Spleen (tissue), 11 donors: ENCODE measurements around the gene IMMP2L. TPM values are rescaled to one million over a fixed set of nuclear protein-coding genes. Genes with fewer than 3 reads are reported as not detected.

Experiments used
- DNase-seq: peaks from one replicate; pipeline ENCODE4 v3.0.0-alpha.2; 2020
- H3K27ac ChIP-seq, 8 donors: fragments of 200-600 bp; sonication (generic) in 7 of 8; 1 replicate in 4 of 8; 2 replicates in 4 of 8; pipeline versions ENCODE4 v1.5.0 to v1.8.0; 2016 to 2021; ENCODE audit warnings: inconsistent platforms in 4 of 8, mild to moderate bottlenecking in 4 of 8, moderate library complexity in 1 of 8
- H3K27me3 ChIP-seq, 7 donors: fragments of 200-600 bp; sonication (generic) in 6 of 7; replicated peaks in 1 of 7; 1 replicate in 4 of 7; 2 replicates in 3 of 7; pipeline versions ENCODE4 v1.5.0 to v1.8.0; 2016 to 2021; ENCODE audit warnings: inconsistent platforms in 3 of 7, mild to moderate bottlenecking in 1 of 7
- H3K36me3 ChIP-seq, 6 donors: fragments of 200-600 bp; sonication (generic) in 5 of 6; 1 replicate in 4 of 6; 2 replicates in 2 of 6; pipeline versions ENCODE4 v1.5.0 to v1.8.0; 2016 to 2021; ENCODE audit warnings: inconsistent platforms in 2 of 6
- H3K4me1 ChIP-seq, 6 donors: fragments of 200-600 bp; sonication (generic) in 5 of 6; 1 replicate in 3 of 6; 2 replicates in 3 of 6; pipeline versions ENCODE4 v1.5.0 to v1.8.0; 2016 to 2021; ENCODE audit warnings: inconsistent platforms in 3 of 6
- H3K4me3 ChIP-seq, 8 donors: fragments of 200-600 bp; sonication (generic) in 7 of 8; 1 replicate in 4 of 8; 2 replicates in 4 of 8; pipeline versions ENCODE4 v1.5.0 to v1.8.0; 2016 to 2021; ENCODE audit warnings: inconsistent platforms in 4 of 8, mild to moderate bottlenecking in 4 of 8, moderate library complexity in 2 of 8
- H3K9me3 ChIP-seq, 8 donors: fragments of 200-600 bp; sonication (generic) in 7 of 8; 1 replicate in 4 of 8; 2 replicates in 4 of 8; pipeline versions ENCODE4 v1.5.0 to v1.8.0; 2016 to 2021; ENCODE audit warnings: inconsistent platforms in 4 of 8
- CTCF ChIP-seq, 11 experiments: fragments of 200-600 bp in 7 of 11; fragments of 450-650 bp in 4 of 11; sonication (generic) in 4 of 11; IDR thresholded peaks in 8 of 11; conservative IDR thresholded peaks in 3 of 11; 1 replicate in 7 of 11; 2 replicates in 4 of 11; pipeline versions ENCODE4 v1.4.0 to v1.8.0; 2016 to 2021; ENCODE audit warnings: antibody characterized with exemption in 11 of 11, inconsistent platforms in 4 of 11, mild to moderate bottlenecking in 1 of 11
- POLR2A ChIP-seq, 3 donors: fragments of 450-650 bp; IDR thresholded peaks; one replicate each; pipeline ENCODE4 v1.5.1; 2017; ENCODE audit warnings: antibody characterized with exemption in 3 of 3, mild to moderate bottlenecking in 1 of 3
- POLR2AphosphoS5 ChIP-seq, 3 donors: sonication (generic); formaldehyde crosslinking; IDR thresholded peaks; one replicate each; pipeline ENCODE4 v1.5.1; 2017; ENCODE audit warnings: antibody characterized with exemption in 3 of 3
- WGBS, 5 donors: extraction: QIAGEN DNeasy Blood & Tissue Kit in 3 of 5; methylation state at CpG; one replicate each; pipeline versions ENCODE4 v1.1.5 to v1.1.7; 2013 to 2018; 5-methylcytosine and 5-hydroxymethylcytosine counted together
- intact Hi-C: fragments of 100-400 bp; cut with DNase I; formaldehyde crosslinking; loops from one replicate; pipeline ENCODE4 v1.15.0; 2023; ENCODE audit warnings: low total_unique reads
- polyA plus RNA-seq, 3 donors: library from polyadenylated mRNA; stranded (reverse); fragments of 200-250 nt; gene quantifications; one replicate each; pipeline ENCODE4 v1.2.1, GENCODE V29; 2013
- total RNA-seq, 7 donors: library from RNA; depleted of rRNA in 3 of 7; stranded (reverse); fragments of >200 nt in 3 of 7; fragmentation: NEBNext Ultra II Directional in 4 of 7; extraction: Animal tissue kit (Norgen Biotek cat#: 25700) in 4 of 7; gene quantifications; one replicate each; pipeline versions ENCODE4 v1.1.0 to v1.2.1, GENCODE V29; 2016 to 2021
- donor health status: healthy with polysubstance abuse.
- donor health status: DM: no; HTN: no; CAD: no; lungs with moderate emphysema.
- donor health status: DM: no; HTN: no; CAD: no.
- donor health status: Bipolar disorder and iron deficiency.
- donor health status: healthy.
- donor health status: DM: no; HTN: no; CAD: no.
- donor health status: DM: yes; HTN: yes; CAD: no.

IMMP2L gene
- total and polyA plus RNA-seq, 10 donors: 6.5 to 32.7 (median 9.8) TPM

GRCh38 chr7:111240371-111240770 lies 321.9 kb downstream of the IMMP2L start:
- Histone ChIP-seq H3K36me3 (no peaks in the 10 kb centered on the region), H3K27me3 (no peaks in the 10 kb centered on the region), H3K4me3 (no peak overlapping the region), H3K4me1 (peaks cover 0 to 10% (median 0%) of the 10 kb centered on the region in 6 donors), H3K27ac (no peak overlapping the region), H3K9me3 (no peaks in the 10 kb centered on the region)
- intact Hi-C loops: no loop called here
- TF ChIP-seq POLR2AphosphoS5 (IDR thresholded peaks at IDR 0.05): no peak
- TF ChIP-seq POLR2A (IDR thresholded peaks at IDR 0.05): no peak
- no peak for TF ChIP-seq CTCF (IDR thresholded peaks at IDR 0.05 in 8 of 11, conservative IDR thresholded peaks at IDR 0.05 in 3 of 11)
- no peak for DNase-seq
- 70 to 81% (median 76%) methylated on average over 4 of the region's 4 CpGs for WGBS, 5 donors

- no peak for DNase-seq
- no peaks in the 10 kb centered on the region for H3K9me3 ChIP-seq
- H3K4me1 ChIP-seq: peaks cover 0 to 10% (median 0%) of the 10 kb centered on the region in 6 donors
- TF ChIP-seq CTCF (IDR thresholded peaks at IDR 0.05 in 8 of 11, conservative IDR thresholded peaks at IDR 0.05 in 3 of 11): no peak
- no peak for TF ChIP-seq POLR2A (IDR thresholded peaks at IDR 0.05)
- no peak for TF ChIP-seq POLR2AphosphoS5 (IDR thresholded peaks at IDR 0.05)
- no peaks in the 10 kb centered on the region for H3K36me3 ChIP-seq
- no peak overlapping the region for H3K4me3 ChIP-seq
- H3K27me3 ChIP-seq: no peaks in the 10 kb centered on the region
- intact Hi-C loops: no loop called here
- H3K27ac ChIP-seq: no peak overlapping the region
- WGBS, 5 donors: 0 to 55% (median 39%) methylated on average over 1 of the region's 1 CpG
These were observed 322.9 kb downstream of the IMMP2L start for GRCh38 chr7:111239437-111239836.

- H3K27me3 ChIP-seq: no peaks in the 10 kb centered on the region
- no peaks in the 10 kb centered on the region for H3K9me3 ChIP-seq
- 28 to 63% (median 44%) methylated on average over 1 of the region's 1 CpG for WGBS, 5 donors
- peak overlapping the region in 2 of 8 donors; percentile 17 to 36 for H3K4me3 ChIP-seq
- TF ChIP-seq POLR2A (IDR thresholded peaks at IDR 0.05) (no peak), CTCF (IDR thresholded peaks at IDR 0.05 in 8 of 11, conservative IDR thresholded peaks at IDR 0.05 in 3 of 11) (no peak), POLR2AphosphoS5 (IDR thresholded peaks at IDR 0.05) (no peak)
- intact Hi-C loops: no loop called here
- peaks cover 0 to 10% (median 0%) of the 10 kb centered on the region in 6 donors for H3K4me1 ChIP-seq
- peak overlapping the region in 3 of 8 donors; percentile 19 to 52 (median 22) for H3K27ac ChIP-seq
- no peaks in the 10 kb centered on the region for H3K36me3 ChIP-seq
- no peak for DNase-seq
These were observed 323.4 kb downstream of the IMMP2L start for GRCh38 chr7:111238886-111239285.

- Histone ChIP-seq H3K36me3 (no peaks in the 10 kb centered on the region), H3K9me3 (no peaks in the 10 kb centered on the region), H3K27ac (no peak overlapping the region), H3K4me1 (peaks cover 0 to 10% (median 2%) of the 10 kb centered on the region in 6 donors), H3K4me3 (no peak overlapping the region), H3K27me3 (no peaks in the 10 kb centered on the region)
- no peak for DNase-seq
- TF ChIP-seq POLR2AphosphoS5 (IDR thresholded peaks at IDR 0.05) (no peak), CTCF (IDR thresholded peaks at IDR 0.05 in 8 of 11, conservative IDR thresholded peaks at IDR 0.05 in 3 of 11) (no peak), POLR2A (IDR thresholded peaks at IDR 0.05) (no peak)
- intact Hi-C loops: no loop called here
These were observed 326.6 kb downstream of the IMMP2L start for GRCh38 chr7:111235709-111236108.
